Neural crest cell (in vitro differentiated cells): ENCODE measurements around the gene PLEK. TPM values are rescaled to one million over a fixed set of nuclear protein-coding genes. Genes with fewer than 3 reads are reported as not detected.

Experiments
- DNase-seq: peaks from one replicate; pipeline ENCODE4 v3.0.0; 2021; ENCODE audit warnings: low read depth, mixed read lengths, low spot score
- H3K27ac Mint-ChIP-seq: one replicate; pipeline ENCODE4 v1.8.0; 2021; ENCODE audit warnings: mild to moderate bottlenecking, mixed read lengths; ENCODE audit not compliant: unreplicated experiment
- H3K27me3 Mint-ChIP-seq: 2 replicates; pipeline ENCODE4 v1.8.0; 2021; ENCODE audit warnings: low read depth, mild to moderate bottlenecking, mixed read lengths
- H3K36me3 Mint-ChIP-seq: 2 replicates; pipeline ENCODE4 v1.8.0; 2021; ENCODE audit warnings: low read depth, mild to moderate bottlenecking, mixed read lengths
- H3K4me1 Mint-ChIP-seq: 2 replicates; pipeline ENCODE4 v1.8.0; 2021; ENCODE audit warnings: mixed read lengths
- H3K4me3 Mint-ChIP-seq: one replicate; pipeline ENCODE4 v1.8.0; 2021; ENCODE audit warnings: mild to moderate bottlenecking, mixed read lengths
- H3K9me3 Mint-ChIP-seq: 2 replicates; pipeline ENCODE4 v1.8.0; 2021; ENCODE audit warnings: mixed read lengths
- CTCF ChIP-seq: fragments of 200-600 bp; sonication (generic); conservative IDR thresholded peaks from 2 replicates; pipeline ENCODE4 v1.5.0; 2021; ENCODE audit warnings: antibody characterized with exemption, mild to moderate bottlenecking
- total RNA-seq: library from RNA; stranded (reverse); gene quantifications from 2 replicates; pipeline ENCODE4 v1.2.1, GENCODE V29; 2021

The PLEK gene
- total RNA-seq, 1 donor from 2014 or later: not detected

GRCh38 chr2:68413466-68413865 is 48.4 kb downstream of the PLEK start:
- peaks cover 23% of the 10 kb centered on the region for H3K27me3 Mint-ChIP-seq
- H3K27ac Mint-ChIP-seq: no peak overlapping the region

GRCh38 chr2:68414452-68414851 is 49.4 kb downstream of the PLEK start:
- Mint-ChIP-seq H3K36me3 (no peaks in the 10 kb centered on the region), H3K4me3 (no peak overlapping the region), H3K27me3 (peaks cover 16% of the 10 kb centered on the region), H3K4me1 (peaks cover 7% of the 10 kb centered on the region), H3K27ac (no peak overlapping the region), H3K9me3 (no peaks in the 10 kb centered on the region)
- DNase-seq: no peak
- TF ChIP-seq CTCF: no peak

More at GRCh38 chr2:68413466-68413865, 48.4 kb downstream of the PLEK start:
- H3K4me1 Mint-ChIP-seq: peaks cover 7% of the 10 kb centered on the region
- no peak overlapping the region for H3K4me3 Mint-ChIP-seq
- no peak for TF ChIP-seq CTCF
- no peaks in the 10 kb centered on the region for H3K9me3 Mint-ChIP-seq
- H3K36me3 Mint-ChIP-seq: no peaks in the 10 kb centered on the region
- DNase-seq: no peak

GRCh38 chr2:68414876-68415275 is 49.8 kb downstream of the PLEK start:
- Mint-ChIP-seq H3K27me3 (peaks cover 12% of the 10 kb centered on the region), H3K4me1 (peaks cover 7% of the 10 kb centered on the region), H3K36me3 (no peaks in the 10 kb centered on the region), H3K4me3 (no peak overlapping the region), H3K27ac (no peak overlapping the region), H3K9me3 (no peaks in the 10 kb centered on the region)
- TF ChIP-seq CTCF: no peak
- no peak for DNase-seq

GRCh38 chr2:68415521-68415920 is 50.4 kb downstream of the PLEK start:
- Mint-ChIP-seq H3K9me3 (no peaks in the 10 kb centered on the region), H3K36me3 (no peaks in the 10 kb centered on the region), H3K4me1 (peaks cover 7% of the 10 kb centered on the region), H3K27me3 (peaks cover 7% of the 10 kb centered on the region), H3K27ac (no peak overlapping the region), H3K4me3 (no peak overlapping the region)
- no peak for DNase-seq
- TF ChIP-seq CTCF: no peak

GRCh38 chr2:68416081-68416675 is 51.1 kb downstream of the PLEK start:
- peaks cover 7% of the 10 kb centered on the region for H3K4me1 Mint-ChIP-seq
- TF ChIP-seq CTCF: no peak
- H3K27ac Mint-ChIP-seq: no peak overlapping the region
- H3K27me3 Mint-ChIP-seq: peaks cover 6% of the 10 kb centered on the region
- DNase-seq: no peak
- H3K36me3 Mint-ChIP-seq: no peaks in the 10 kb centered on the region
- H3K4me3 Mint-ChIP-seq: no peak overlapping the region
- H3K9me3 Mint-ChIP-seq: no peaks in the 10 kb centered on the region

- DNase-seq: no peak
- H3K9me3 Mint-ChIP-seq: no peaks in the 10 kb centered on the region
- no peak overlapping the region for H3K27ac Mint-ChIP-seq
- no peak for TF ChIP-seq CTCF
- no peak overlapping the region for H3K4me3 Mint-ChIP-seq
- H3K36me3 Mint-ChIP-seq: no peaks in the 10 kb centered on the region
- H3K27me3 Mint-ChIP-seq: peaks cover 6% of the 10 kb centered on the region
- peaks cover 7% of the 10 kb centered on the region for H3K4me1 Mint-ChIP-seq
Measured at GRCh38 chr2:68417926-68418325, 52.8 kb downstream of the PLEK start.
